ENCODE measurements around the gene ASXL3. TPM values are rescaled to one million over a fixed set of nuclear protein-coding genes. Genes with fewer than 3 reads are reported as not detected.
A peak's percentile ranks its signal among the peaks of the same experiment; 100 is the strongest.

The ASXL3 gene
- total RNA-seq, 2 donors from 2014 or later, result 0.59 to 1.7 TPM

DNA sequence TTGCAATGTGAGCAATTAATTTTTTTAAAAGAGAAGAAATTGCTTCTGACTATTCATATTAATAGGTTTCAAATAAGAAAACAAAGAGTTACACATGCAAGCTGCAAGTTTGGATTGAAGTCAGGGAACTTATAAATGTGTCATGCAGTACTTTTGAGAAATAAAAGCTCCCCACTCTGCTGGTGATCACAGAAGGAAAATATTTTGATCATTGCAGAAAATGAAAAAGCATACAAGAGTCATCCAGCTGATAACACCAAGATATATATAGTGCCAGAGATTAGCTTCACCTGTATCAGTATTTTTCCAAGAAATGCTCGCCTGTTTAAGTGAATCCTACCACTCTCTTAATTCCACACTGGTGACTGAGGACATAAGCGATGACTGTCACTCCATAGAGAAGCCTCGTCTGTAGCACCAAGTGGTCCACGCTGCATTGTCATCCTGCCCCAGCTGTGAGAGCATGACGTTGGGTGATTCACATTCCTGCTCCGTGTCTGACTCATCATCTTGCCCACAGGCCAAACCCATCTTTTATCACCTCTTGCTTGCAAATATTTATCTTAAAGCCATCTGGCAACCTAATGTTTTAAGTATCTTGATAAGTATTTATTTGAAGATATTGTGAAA, 178.0 kb downstream of the ASXL3 start:
- Histone ChIP-seq H3K36me3 (no peaks in the 10 kb centered on the region), H3K4me1 (no peaks in the 10 kb centered on the region), H3K27ac (no peak overlapping the region), H3K4me3 (no peak overlapping the region), H3K9ac (ENCODE audit: low read depth in 2 of 2, low read length in 2 of 2) (no peak overlapping the region), H3K27me3 (no peaks in the 10 kb centered on the region), H3K9me3 (no peaks in the 10 kb centered on the region)
- DNase-seq, result peak; percentile 25
- TF ChIP-seq, protein P1, sequence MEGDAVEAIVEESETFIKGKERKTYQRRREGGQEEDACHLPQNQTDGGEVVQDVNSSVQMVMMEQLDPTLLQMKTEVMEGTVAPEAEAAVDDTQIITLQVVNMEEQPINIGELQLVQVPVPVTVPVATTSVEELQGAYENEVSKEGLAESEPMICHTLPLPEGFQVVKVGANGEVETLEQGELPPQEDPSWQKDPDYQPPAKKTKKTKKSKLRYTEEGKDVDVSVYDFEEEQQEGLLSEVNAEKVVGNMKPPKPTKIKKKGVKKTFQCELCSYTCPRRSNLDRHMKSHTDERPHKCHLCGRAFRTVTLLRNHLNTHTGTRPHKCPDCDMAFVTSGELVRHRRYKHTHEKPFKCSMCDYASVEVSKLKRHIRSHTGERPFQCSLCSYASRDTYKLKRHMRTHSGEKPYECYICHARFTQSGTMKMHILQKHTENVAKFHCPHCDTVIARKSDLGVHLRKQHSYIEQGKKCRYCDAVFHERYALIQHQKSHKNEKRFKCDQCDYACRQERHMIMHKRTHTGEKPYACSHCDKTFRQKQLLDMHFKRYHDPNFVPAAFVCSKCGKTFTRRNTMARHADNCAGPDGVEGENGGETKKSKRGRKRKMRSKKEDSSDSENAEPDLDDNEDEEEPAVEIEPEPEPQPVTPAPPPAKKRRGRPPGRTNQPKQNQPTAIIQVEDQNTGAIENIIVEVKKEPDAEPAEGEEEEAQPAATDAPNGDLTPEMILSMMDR (IDR thresholded peaks at IDR 0.05), result no peak
- intact Hi-C loops (cut with DNase I), result no loop called here

DNA sequence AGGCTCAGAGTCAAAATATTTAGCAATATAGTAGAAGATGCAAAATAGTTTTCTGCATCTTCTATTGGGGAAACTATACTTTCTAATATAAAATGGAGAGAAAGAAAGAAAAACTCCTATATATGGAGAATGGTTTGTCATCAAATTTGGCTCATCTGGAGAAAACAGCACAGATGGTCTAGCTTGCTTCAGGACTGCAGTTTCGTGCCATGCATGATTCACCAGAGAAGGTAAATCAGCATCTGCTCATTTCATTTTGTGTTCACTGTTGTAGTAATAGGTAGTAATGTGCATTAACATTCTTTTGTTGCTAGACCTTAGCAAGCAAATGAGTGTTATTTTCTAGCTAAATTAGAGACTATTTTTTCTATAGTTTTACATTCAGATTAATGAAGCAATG, 179.0 kb downstream of the ASXL3 start:
- no peaks in the 10 kb centered on the region for H3K27me3 ChIP-seq
- intact Hi-C loops (cut with DNase I), result no loop called here
- H3K27ac ChIP-seq, result no peak overlapping the region
- no peak for DNase-seq
- TF ChIP-seq, protein P1 (IDR thresholded peaks at IDR 0.05), result no peak
- no peaks in the 10 kb centered on the region for H3K9me3 ChIP-seq
- H3K36me3 ChIP-seq, result no peaks in the 10 kb centered on the region
- no peaks in the 10 kb centered on the region for H3K4me1 ChIP-seq
- no peak overlapping the region for H3K4me3 ChIP-seq
- no peak overlapping the region for H3K9ac ChIP-seq (ENCODE audit: low read depth in 2 of 2, low read length in 2 of 2)

DNA sequence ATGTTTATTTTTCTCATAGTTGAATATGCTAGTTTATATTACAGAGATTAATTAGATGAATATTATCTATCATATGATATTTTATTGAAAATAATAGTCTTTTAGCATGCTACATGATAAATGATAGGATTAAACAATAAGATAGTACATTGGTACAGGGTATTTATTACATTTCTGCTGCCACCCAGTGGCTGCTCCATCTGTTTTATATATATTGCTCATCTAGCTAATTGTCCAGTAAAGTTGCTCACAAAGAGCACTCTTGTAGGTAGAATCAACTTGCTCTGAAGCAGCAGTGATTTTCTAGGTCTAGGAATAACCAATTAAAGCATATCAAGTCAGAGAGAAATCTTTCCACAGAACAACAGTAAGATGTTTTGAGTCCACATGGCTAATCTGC, 183.3 kb downstream of the ASXL3 start:
- intact Hi-C loops (cut with DNase I), result loop anchor here (10.0 kb wide), 1 partner anchor 527 kb away; no protein-coding TSS in a partner anchor

DNA sequence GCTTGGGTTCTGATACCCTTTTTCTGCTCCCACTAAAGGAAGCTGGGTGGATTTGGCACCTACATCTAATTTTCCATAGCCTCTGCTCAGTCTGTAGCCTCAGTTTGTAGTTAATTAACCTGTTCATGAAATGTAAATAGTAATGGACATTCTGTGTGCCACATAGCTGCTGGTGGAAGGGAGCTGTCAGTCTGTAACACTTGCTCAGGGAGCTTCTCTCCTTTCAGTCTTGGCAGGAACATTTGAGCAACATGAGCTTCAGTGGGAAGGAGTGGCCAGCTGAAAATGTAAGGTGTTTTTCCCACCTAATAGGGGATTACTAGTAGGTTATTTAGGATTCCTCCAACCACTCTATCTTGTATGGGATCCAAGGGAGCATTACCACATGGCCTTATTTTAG, 203.4 kb downstream of the ASXL3 start:
- intact Hi-C loops (cut with DNase I), result no loop called here
- H3K36me3 ChIP-seq, result no peaks in the 10 kb centered on the region
- H3K4me1 ChIP-seq, result no peaks in the 10 kb centered on the region
- H3K27ac ChIP-seq, result no peak overlapping the region
- H3K9me3 ChIP-seq, result no peaks in the 10 kb centered on the region
- DNase-seq, result no peak
- no peak overlapping the region for H3K4me3 ChIP-seq
- TF ChIP-seq, protein P1 (IDR thresholded peaks at IDR 0.05), result no peak
- no peaks in the 10 kb centered on the region for H3K27me3 ChIP-seq
- H3K9ac ChIP-seq (ENCODE audit: low read depth in 2 of 2, low read length in 2 of 2), result no peak overlapping the region

More for the DNA sequence above, 183.3 kb downstream of the ASXL3 start:
- DNase-seq, result no peak
- no peaks in the 10 kb centered on the region for H3K27me3 ChIP-seq
- no peak overlapping the region for H3K27ac ChIP-seq
- H3K36me3 ChIP-seq, result no peaks in the 10 kb centered on the region
- no peak overlapping the region for H3K9ac ChIP-seq (ENCODE audit: low read depth in 2 of 2, low read length in 2 of 2)
- no peak overlapping the region for H3K4me3 ChIP-seq
- H3K9me3 ChIP-seq, result no peaks in the 10 kb centered on the region
- H3K4me1 ChIP-seq, result no peaks in the 10 kb centered on the region
- TF ChIP-seq, protein P1 (IDR thresholded peaks at IDR 0.05), result no peak

Other genes with a start within 250 kb of the ASXL3 start
- not detected for gene CCDC178, start 137.5 kb upstream of the ASXL3 start, total RNA-seq

Measured in colonic mucosa (tissue), 4 donors.